GM19452 (cell line): ENCODE results near the gene FARSB.
"Not testable (repeated sequence)": the region's sequence is repeated elsewhere in the genome, so short reads cannot be mapped to it uniquely, and the experiment has no call there.

Experiments
- ATAC-seq: cut with Tn5 transposase; IDR thresholded peaks from one replicate; pipeline ENCODE4 v1.9.1; 2021; ENCODE audit not compliant: unreplicated experiment

Gene FARSB

DNA sequence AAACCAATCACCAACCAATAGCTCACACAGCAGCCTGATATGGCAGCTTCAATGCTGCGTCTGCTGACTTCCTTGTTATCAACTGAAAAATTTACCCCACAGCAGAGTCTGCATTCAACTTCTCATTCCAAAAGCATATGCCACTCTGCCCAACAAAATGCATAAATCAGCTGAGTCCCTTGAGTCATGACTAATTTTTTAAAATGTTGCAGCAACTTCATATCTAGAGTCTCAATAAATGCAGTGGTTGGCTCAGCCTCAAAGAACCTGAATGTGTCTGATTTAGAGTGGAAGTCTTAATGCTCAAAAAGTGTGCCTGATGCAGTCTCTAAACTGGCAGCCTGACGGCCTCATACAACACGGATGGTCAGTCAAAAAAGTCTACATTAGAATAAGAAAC lies 46.5 kb downstream of the FARSB start:
- no peak for ATAC-seq

- ATAC-seq, result no peak
These were observed 47.8 kb downstream of the FARSB start for GRCh38 chr2:222608081-222608480.

- no peak for ATAC-seq
These were observed 49.6 kb downstream of the FARSB start for GRCh38 chr2:222606306-222606705.

- ATAC-seq, result no peak
These were observed 51.0 kb downstream of the FARSB start for GRCh38 chr2:222604749-222605515.

GRCh38 chr2:222603501-222603900 lies 52.4 kb downstream of the FARSB start:
- ATAC-seq, result no peak

DNA sequence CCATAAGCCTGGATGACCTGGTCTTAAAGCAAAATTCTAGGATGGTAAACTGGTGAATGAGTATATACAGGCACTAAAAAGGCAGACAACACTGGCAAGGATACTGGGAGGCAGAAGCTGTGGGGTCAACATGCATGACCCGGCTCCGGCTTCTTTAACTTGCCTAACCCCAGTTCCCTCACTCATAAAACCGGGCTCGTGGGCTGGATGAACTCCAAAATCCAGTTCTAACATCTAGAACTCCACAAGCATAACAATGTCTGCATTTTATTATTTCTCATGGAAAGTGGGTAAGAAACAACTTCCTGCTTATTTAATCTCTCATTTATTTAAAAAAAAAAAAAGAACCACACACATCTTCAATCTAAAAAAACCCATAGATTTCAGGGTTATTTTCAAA lies 57.3 kb downstream of the FARSB start:
- ATAC-seq, result no peak

- no peak for ATAC-seq
These were observed 60.3 kb downstream of the FARSB start for GRCh38 chr2:222595581-222595980.

DNA sequence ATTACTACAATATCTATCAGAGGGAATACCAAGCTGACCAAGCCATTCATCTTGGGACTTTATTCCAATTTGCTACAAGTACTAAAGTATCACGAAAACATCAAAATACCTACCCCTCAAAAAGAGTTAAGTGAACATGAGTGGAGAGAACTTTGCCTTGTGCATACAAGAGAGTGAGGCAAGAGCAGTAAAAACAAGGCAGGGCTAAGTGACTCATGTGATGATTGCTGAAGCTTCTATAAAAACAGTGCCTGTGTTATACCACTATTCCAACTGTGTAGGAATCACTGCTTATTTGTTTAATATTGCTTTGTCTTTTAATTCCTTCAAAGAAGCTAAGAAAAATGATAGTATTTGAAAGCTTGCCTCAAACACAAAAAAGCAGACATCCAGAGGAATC lies 61.2 kb downstream of the FARSB start:
- ATAC-seq, result no peak

- no peak for ATAC-seq
These were observed 63.7 kb downstream of the FARSB start for GRCh38 chr2:222592176-222592575.

DNA sequence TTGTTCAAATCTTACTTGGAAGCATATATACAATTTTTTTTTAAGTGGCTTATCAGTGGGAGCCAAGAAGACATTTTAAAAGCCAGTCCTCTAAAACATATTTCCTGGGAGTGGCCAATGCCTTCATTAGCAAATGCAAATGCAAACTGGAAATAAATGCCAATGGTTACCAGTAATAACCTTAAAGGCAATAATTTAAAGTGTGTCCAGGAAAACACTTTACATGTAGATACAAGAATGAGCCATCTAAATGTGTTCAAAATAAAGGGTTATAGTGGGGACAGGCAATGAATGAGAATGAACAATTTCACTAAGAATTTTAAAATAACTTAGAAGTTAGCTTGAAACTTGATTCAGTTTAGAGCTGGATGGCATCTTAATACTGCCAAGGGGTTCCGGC lies 64.2 kb downstream of the FARSB start:
- ATAC-seq, result no peak

GRCh38 chr2:222584589-222584988 lies 71.3 kb downstream of the FARSB start:
- ATAC-seq, result not testable (repeated sequence)

GRCh38 chr2:222582928-222583327 lies 73.0 kb downstream of the FARSB start:
- no peak for ATAC-seq

DNA sequence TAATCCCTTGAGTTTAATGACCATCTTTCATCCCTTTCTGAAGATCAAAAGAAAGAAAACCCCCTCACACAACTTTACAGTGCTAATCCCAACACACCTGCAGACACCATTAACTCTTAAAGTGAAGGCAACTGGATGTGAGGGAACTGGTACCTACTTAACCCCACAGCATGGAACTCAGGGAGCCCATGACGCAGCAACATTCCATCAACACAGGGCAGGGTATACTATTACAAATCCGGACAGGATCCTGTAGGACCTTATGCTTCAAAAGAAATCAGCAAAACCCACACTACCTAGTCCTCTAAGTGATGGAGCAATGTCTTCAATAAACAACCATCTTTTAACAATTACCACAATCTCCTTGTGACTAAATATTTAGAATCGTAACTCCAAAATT lies 78.6 kb downstream of the FARSB start:
- ATAC-seq, result no peak

GRCh38 chr2:222576171-222577081 lies 79.5 kb downstream of the FARSB start:
- ATAC-seq, result no peak

DNA sequence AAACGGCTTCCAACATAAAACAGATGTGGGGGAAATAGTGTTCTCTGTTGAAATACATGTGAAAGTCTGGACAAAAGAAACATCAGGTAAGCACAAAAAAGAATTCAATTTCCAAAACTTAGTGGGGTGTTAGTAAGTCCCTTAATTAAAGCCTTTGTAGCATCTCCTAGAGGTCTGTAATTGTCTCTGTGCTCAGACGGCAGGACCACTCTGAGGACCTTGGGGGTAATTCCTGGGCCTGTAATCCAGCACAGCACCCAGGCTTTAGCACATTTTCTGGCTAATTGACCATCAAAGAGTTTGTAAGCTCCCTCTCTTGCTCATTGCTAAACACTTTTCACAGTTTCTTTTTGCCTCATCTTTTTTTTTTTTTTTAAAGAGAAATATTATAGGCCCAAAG lies 80.3 kb downstream of the FARSB start:
- ATAC-seq, result no peak

DNA sequence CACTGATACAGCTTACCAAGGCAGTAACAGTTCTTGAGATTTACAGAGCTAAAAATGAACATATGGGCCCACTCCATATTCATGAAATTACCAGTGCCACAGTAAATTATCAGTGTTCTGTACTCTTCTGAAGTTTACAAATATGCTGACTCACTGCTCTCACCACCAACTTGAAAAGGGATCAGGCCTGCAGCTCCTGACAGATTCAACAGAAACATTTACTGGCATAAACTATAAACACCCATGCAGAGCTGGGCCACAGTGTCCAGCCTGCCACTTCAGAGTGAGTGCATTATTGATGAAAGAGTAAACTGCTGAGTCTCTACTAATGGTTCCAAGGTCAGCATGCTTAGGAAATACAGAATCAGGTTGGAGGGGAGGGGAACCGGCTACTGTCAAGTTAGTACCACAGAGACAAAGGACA lies 83.1 kb downstream of the FARSB start:
- no peak for ATAC-seq

GRCh38 chr2:222572264-222572721 lies 83.6 kb downstream of the FARSB start:
- ATAC-seq, result no peak

GRCh38 chr2:222569826-222570225 lies 86.1 kb downstream of the FARSB start:
- ATAC-seq, result no peak

DNA sequence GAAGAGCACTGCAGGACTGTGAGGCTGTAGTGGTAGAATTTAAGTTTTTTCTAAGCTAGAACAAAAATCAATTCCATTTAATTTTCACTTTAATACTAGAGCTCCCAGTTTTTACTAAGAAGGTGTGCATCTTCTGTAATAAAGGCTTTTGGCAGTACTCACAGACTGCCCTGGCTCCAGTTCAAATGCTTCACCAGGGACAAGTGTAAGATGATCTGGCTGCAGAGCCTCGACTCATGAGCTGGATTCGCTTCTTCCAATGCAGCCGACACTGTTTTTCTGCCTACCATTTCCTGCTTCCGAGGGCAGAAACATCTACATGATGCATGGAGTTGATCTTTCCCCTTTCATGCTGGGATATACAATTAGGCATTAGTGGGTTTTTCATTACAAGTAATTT lies 87.0 kb downstream of the FARSB start:
- no peak for ATAC-seq

GRCh38 chr2:222566229-222566628 lies 89.7 kb downstream of the FARSB start:
- no peak for ATAC-seq

GRCh38 chr2:222563936-222564335 lies 92.0 kb downstream of the FARSB start:
- no peak for ATAC-seq

- ATAC-seq, result no peak
These were observed 92.7 kb downstream of the FARSB start for GRCh38 chr2:222563106-222563718.
